CD4-positive, alpha-beta memory T cell (primary cell): Measurements from ENCODE around the gene RSPH1. TPM values are rescaled to one million over a fixed set of nuclear protein-coding genes. Genes with fewer than 3 reads are reported as not detected.

ENCODE experiments used
- CTCF ChIA-PET: fragments of 350-600 bp; sonication (Branson Sonifier 250); formaldehyde crosslinking; loops from one replicate; lab custom pipeline; 2021; ENCODE audit warnings: inconsistent platforms; ENCODE audit not compliant: partially characterized antibody; lab: Charles Lee
- POLR2A ChIA-PET: fragments of 350-600 bp; sonication (Branson Sonifier 250); formaldehyde crosslinking; loops from one replicate; lab custom pipeline; 2021; ENCODE audit not compliant: partially characterized antibody; lab: Charles Lee
- DNase-seq, 5 donors: peaks; one replicate each; pipeline versions ENCODE4 v3.0.0 to v3.0.0-alpha.2; 2020 to 2022; ENCODE audit warnings: mixed read lengths in 1 of 5
- H3K27ac ChIP-seq: one replicate; pipeline ENCODE4 v1.7.0; 2013; ENCODE audit warnings: low read depth, low read length
- H3K27me3 ChIP-seq: 2 replicates; pipeline ENCODE4 v1.7.0; 2013; ENCODE audit warnings: mild to moderate bottlenecking, low read length, moderate library complexity; ENCODE audit not compliant: insufficient read depth
- H3K36me3 ChIP-seq: 2 replicates; pipeline ENCODE4 v1.7.0; 2013; ENCODE audit warnings: mild to moderate bottlenecking, low read length, moderate library complexity; ENCODE audit not compliant: insufficient read depth
- H3K4me1 ChIP-seq: 2 replicates; pipeline ENCODE4 v1.7.0; 2013; ENCODE audit warnings: mild to moderate bottlenecking, low read length, moderate library complexity; ENCODE audit not compliant: insufficient read depth
- H3K4me3 ChIP-seq, 2 donors: one replicate each; pipeline ENCODE4 v1.7.0; 2013; ENCODE audit warnings: low read length in 2 of 2, mild to moderate bottlenecking in 1 of 2
- H3K9me3 ChIP-seq, 2 donors: one replicate each; pipeline ENCODE4 v1.7.0; 2013; ENCODE audit warnings: low read length in 2 of 2, control low read depth in 1 of 2; ENCODE audit not compliant: control insufficient read depth in 1 of 2
- H3K27ac Mint-ChIP-seq, 7 donors: one replicate each; pipeline ENCODE4 v1.8.0; 2020 to 2021; ENCODE audit warnings: mixed read lengths in 7 of 7, mild to moderate bottlenecking in 6 of 7, inconsistent platforms in 3 of 7, moderate library complexity in 3 of 7
- H3K27me3 Mint-ChIP-seq, 2 donors: one replicate each; pipeline ENCODE4 v1.8.0; 2020 to 2021; ENCODE audit warnings: mixed read lengths in 2 of 2
- H3K36me3 Mint-ChIP-seq, 2 donors: one replicate each; pipeline ENCODE4 v1.8.0; 2020 to 2021; ENCODE audit warnings: mixed read lengths in 2 of 2, inconsistent platforms in 1 of 2, mild to moderate bottlenecking in 1 of 2
- H3K4me1 Mint-ChIP-seq, 4 donors: one replicate each; pipeline ENCODE4 v1.8.0; 2020 to 2021; ENCODE audit warnings: mixed read lengths in 4 of 4, mild to moderate bottlenecking in 1 of 4
- H3K4me3 Mint-ChIP-seq, 8 donors: one replicate each; pipeline ENCODE4 v1.8.0; 2020 to 2021; ENCODE audit warnings: mixed read lengths in 8 of 8, mild to moderate bottlenecking in 7 of 8, moderate library complexity in 6 of 8, inconsistent platforms in 3 of 8
- H3K9me3 Mint-ChIP-seq, 8 donors: one replicate each; pipeline ENCODE4 v1.8.0; 2020 to 2021; ENCODE audit warnings: mixed read lengths in 8 of 8, mild to moderate bottlenecking in 5 of 8, inconsistent platforms in 3 of 8, moderate library complexity in 1 of 8
- intact Hi-C: fragments of 100-400 bp; cut with micrococcal nuclease; formaldehyde crosslinking; loops from one replicate; pipeline ENCODE4 v1.15.1; 2023
- polyA plus RNA-seq, 2 donors: library from polyadenylated mRNA; unstranded; fragments of 300-500 nt; fragmentation: Illumina TruSeq; gene quantifications; one replicate each; pipeline ENCODE4 v1.2.3, GENCODE V29; 2021
- total RNA-seq, 2 experiments: library from RNA; stranded (reverse); gene quantifications; one replicate each; pipeline ENCODE4 v1.2.3, GENCODE V29; 2021

RSPH1 gene
- total and polyA plus RNA-seq, 4 experiments from 2014 or later: not detected

- Histone ChIP-seq H3K36me3 (no peaks in the 10 kb centered on the region), H3K27me3 (no peaks in the 10 kb centered on the region), H3K4me3 (no peak overlapping the region), H3K27ac (no peak overlapping the region), H3K4me1 (peaks cover 57% of the 10 kb centered on the region), H3K9me3 (no peaks in the 10 kb centered on the region)
- POLR2A ChIA-PET: no interaction called here
- intact Hi-C loops: loop anchor here (5.0 kb wide), 1 partner anchor 36 kb away; the partner anchor contains the start of gene RSPH1
- no peak for DNase-seq
- Mint-ChIP-seq H3K27ac (peak overlapping the region; percentile 8 to 96 (median 89)), H3K4me1 (peaks cover 41 to 69% (median 55%) of the 10 kb centered on the region in 4 donors), H3K4me3 (peak overlapping the region in 5 of 8 donors; percentile 42 to 74 (median 62)), H3K9me3 (no peaks in the 10 kb centered on the region), H3K27me3 (no peaks in the 10 kb centered on the region), H3K36me3 (no peaks in the 10 kb centered on the region)
- CTCF ChIA-PET: no interaction called here
Measured at GRCh38 chr21:42461185-42461520, 34.9 kb downstream of the RSPH1 start.

GRCh38 chr21:42460391-42461184 lies 35.4 kb downstream of the RSPH1 start:
- H3K4me1 ChIP-seq: peaks cover 60% of the 10 kb centered on the region
- no peaks in the 10 kb centered on the region for H3K36me3 Mint-ChIP-seq
- H3K27me3 Mint-ChIP-seq: no peaks in the 10 kb centered on the region
- no peaks in the 10 kb centered on the region for H3K36me3 ChIP-seq
- no peaks in the 10 kb centered on the region for H3K9me3 Mint-ChIP-seq
- DNase-seq: peak; percentile 44 to 75 (median 56)
- peaks cover 38 to 71% (median 55%) of the 10 kb centered on the region in 4 donors for H3K4me1 Mint-ChIP-seq
- intact Hi-C loops: loop anchor here (5.0 kb wide), 1 partner anchor 37 kb away; the partner anchor contains the start of gene RSPH1
- no peaks in the 10 kb centered on the region for H3K27me3 ChIP-seq
- peak overlapping the region in 6 of 8 donors; percentile 46 to 74 (median 58) for H3K4me3 Mint-ChIP-seq
- H3K27ac ChIP-seq: peak overlapping the region; percentile 27
- peak overlapping the region; percentile 75 to 96 (median 90) for H3K27ac Mint-ChIP-seq
- no peaks in the 10 kb centered on the region for H3K9me3 ChIP-seq
- POLR2A ChIA-PET: interaction anchor here (0.8 kb wide), 1 partner anchor 73 kb away, joined by 3 read pairs; no protein-coding TSS in a partner anchor
- CTCF ChIA-PET: no interaction called here
- H3K4me3 ChIP-seq: no peak overlapping the region

DNA sequence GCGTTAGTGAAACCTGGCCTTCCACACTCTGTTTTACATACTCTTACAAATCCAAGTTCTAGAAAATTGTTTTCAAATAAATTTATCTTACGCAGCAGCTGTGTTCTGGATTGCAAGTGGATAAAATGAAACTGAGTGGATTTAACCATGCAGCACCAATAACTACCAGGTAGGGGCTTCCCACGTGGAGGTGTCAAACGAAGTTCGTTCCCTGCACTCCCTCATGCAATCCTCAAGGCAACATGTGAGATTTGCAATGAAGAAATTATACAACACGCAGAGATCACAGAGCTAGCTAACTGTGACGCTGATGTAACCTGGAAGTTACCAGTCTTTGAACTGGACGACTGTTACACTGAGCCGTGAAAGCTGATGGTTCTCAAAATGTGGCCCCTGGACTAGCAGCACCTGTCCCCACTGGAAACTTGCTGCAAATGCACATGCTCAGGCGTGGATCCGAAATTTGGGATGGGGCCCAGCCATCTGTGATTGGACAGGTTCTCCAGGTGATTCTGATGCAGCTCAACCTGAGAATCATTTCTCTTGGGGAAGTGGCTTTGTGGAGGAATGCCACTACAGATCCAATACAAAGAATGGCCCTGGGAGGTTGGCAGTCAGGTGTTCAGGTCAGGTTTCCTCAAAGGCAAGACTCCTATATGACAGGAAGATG lies 36.3 kb downstream of the RSPH1 start:
- Histone ChIP-seq H3K27me3 (no peaks in the 10 kb centered on the region), H3K9me3 (no peaks in the 10 kb centered on the region), H3K36me3 (no peaks in the 10 kb centered on the region), H3K4me3 (no peak overlapping the region), H3K4me1 (peaks cover 51% of the 10 kb centered on the region), H3K27ac (no peak overlapping the region)
- H3K36me3 Mint-ChIP-seq: no peaks in the 10 kb centered on the region
- ChIA-PET POLR2A (no interaction called here), CTCF (no interaction called here)
- H3K4me3 Mint-ChIP-seq: no peak overlapping the region
- intact Hi-C loops: loop anchor here (5.0 kb wide), 1 partner anchor 38 kb away; the partner anchor contains the start of gene RSPH1
- no peak for DNase-seq
- peaks cover 30 to 65% (median 49%) of the 10 kb centered on the region in 4 donors for H3K4me1 Mint-ChIP-seq
- H3K27me3 Mint-ChIP-seq: no peaks in the 10 kb centered on the region
- H3K9me3 Mint-ChIP-seq: no peaks in the 10 kb centered on the region
- peak overlapping the region; percentile 64 to 96 (median 90) for H3K27ac Mint-ChIP-seq

DNA sequence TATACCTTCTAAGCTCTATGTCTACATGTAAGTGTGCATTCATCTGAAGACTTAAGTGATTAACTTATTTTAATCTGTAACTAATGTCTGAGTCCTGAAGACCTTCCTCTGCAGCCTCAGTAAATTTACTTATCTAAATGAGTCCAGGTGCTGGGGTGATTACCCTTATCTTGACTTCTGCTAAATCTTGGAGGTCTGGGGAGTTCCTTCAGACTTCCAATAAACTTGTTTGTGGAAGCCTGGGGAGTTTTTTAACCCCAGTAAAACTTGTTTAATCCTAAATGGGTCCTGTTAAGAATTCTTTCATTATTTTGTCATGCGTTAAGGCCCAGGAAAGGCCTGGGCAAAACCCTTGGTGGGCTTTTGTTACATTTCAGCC lies 37.0 kb downstream of the RSPH1 start:
- H3K4me1 ChIP-seq: peaks cover 45% of the 10 kb centered on the region
- no peaks in the 10 kb centered on the region for H3K9me3 ChIP-seq
- no peaks in the 10 kb centered on the region for H3K27me3 ChIP-seq
- ChIA-PET CTCF (no interaction called here), POLR2A (interaction anchor here (0.7 kb wide), 1 partner anchor 60 kb away, joined by 3 read pairs; no protein-coding TSS in a partner anchor)
- H3K4me3 Mint-ChIP-seq: no peak overlapping the region
- intact Hi-C loops: no loop called here
- H3K36me3 Mint-ChIP-seq: no peaks in the 10 kb centered on the region
- H3K9me3 Mint-ChIP-seq: no peaks in the 10 kb centered on the region
- no peak overlapping the region for H3K27ac ChIP-seq
- H3K4me1 Mint-ChIP-seq: peaks cover 27 to 59% (median 44%) of the 10 kb centered on the region in 4 donors
- no peaks in the 10 kb centered on the region for H3K36me3 ChIP-seq
- no peak for DNase-seq
- H3K4me3 ChIP-seq: no peak overlapping the region
- no peaks in the 10 kb centered on the region for H3K27me3 Mint-ChIP-seq
- H3K27ac Mint-ChIP-seq: peak overlapping the region in 1 of 7 donors; percentile 13

DNA sequence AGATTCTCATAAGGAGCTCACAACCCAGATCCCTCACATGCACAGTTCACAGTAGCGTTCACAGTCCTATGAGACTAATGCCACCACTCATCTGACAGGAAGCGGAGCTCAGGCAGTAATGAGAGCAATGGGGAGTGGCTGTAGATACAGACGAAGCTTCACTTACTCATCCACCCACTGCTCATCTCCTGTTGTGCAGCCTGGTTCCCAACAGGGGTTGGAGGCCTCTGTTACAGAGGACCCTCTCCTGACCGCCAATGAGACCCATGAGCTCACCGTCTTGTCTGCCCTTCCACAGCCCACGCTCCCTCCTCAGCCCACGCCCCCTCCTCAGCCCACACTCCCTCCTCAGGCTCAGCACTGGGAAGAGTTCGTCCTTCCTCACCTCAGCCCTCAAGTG lies 39.6 kb downstream of the RSPH1 start:
- H3K4me3 Mint-ChIP-seq: peak overlapping the region in 3 of 8 donors; percentile 31 to 59 (median 32)
- CTCF ChIA-PET: interaction anchor here (1.4 to 2.6 kb wide), 2 partner anchors 291 to 311 kb away, joined by 3 to 7 read pairs; no protein-coding TSS in a partner anchor
- no peaks in the 10 kb centered on the region for H3K9me3 ChIP-seq

GRCh38 chr21:42455754-42456440 lies 40.1 kb downstream of the RSPH1 start:
- Histone ChIP-seq H3K9me3 (no peaks in the 10 kb centered on the region), H3K27me3 (no peaks in the 10 kb centered on the region), H3K36me3 (no peaks in the 10 kb centered on the region), H3K4me1 (peaks cover 20% of the 10 kb centered on the region), H3K4me3 (no peak overlapping the region), H3K27ac (no peak overlapping the region)
- Mint-ChIP-seq H3K4me3 (no peak overlapping the region), H3K27ac (peak overlapping the region in 3 of 7 donors; percentile 62 to 92 (median 77)), H3K36me3 (no peaks in the 10 kb centered on the region), H3K27me3 (no peaks in the 10 kb centered on the region), H3K9me3 (no peaks in the 10 kb centered on the region), H3K4me1 (peaks cover 10 to 30% (median 22%) of the 10 kb centered on the region in 4 donors)
- CTCF ChIA-PET: interaction anchor here (1.4 to 2.6 kb wide), 3 partner anchors 52 to 311 kb away, joined by 3 to 7 read pairs (median 4); partner anchors contain the start of gene UBASH3A
- POLR2A ChIA-PET: interaction anchor here (0.9 to 1.7 kb wide), 5 partner anchors 9 to 119 kb away, joined by 3 to 4 read pairs (median 4); no protein-coding TSS in a partner anchor
- intact Hi-C loops: no loop called here
- no peak for DNase-seq

More for the DNA sequence above, 39.6 kb downstream of the RSPH1 start:
- no peak overlapping the region for H3K27ac ChIP-seq
- no peaks in the 10 kb centered on the region for H3K9me3 Mint-ChIP-seq
- H3K36me3 ChIP-seq: no peaks in the 10 kb centered on the region
- H3K27ac Mint-ChIP-seq: peak overlapping the region in 6 of 7 donors; percentile 9 to 92 (median 70)
- no peaks in the 10 kb centered on the region for H3K27me3 Mint-ChIP-seq
- POLR2A ChIA-PET: interaction anchor here (0.9 to 1.7 kb wide), 5 partner anchors 9 to 119 kb away, joined by 3 to 4 read pairs (median 4); no protein-coding TSS in a partner anchor
- peak; percentile 17 to 60 (median 32) for DNase-seq
- peaks cover 24% of the 10 kb centered on the region for H3K4me1 ChIP-seq
- intact Hi-C loops: no loop called here
- no peaks in the 10 kb centered on the region for H3K36me3 Mint-ChIP-seq
- no peak overlapping the region for H3K4me3 ChIP-seq
- H3K27me3 ChIP-seq: no peaks in the 10 kb centered on the region
- H3K4me1 Mint-ChIP-seq: peaks cover 14 to 34% (median 26%) of the 10 kb centered on the region in 4 donors
